ENCODE measurements around the gene LHB.

Gene LHB

GRCh38 chr19:49016067-49016839 is 638 bp downstream of the LHB start:
- DNase-seq (ENCODE audit: low read depth), result no peak
- TF ChIP-seq, protein P1, sequence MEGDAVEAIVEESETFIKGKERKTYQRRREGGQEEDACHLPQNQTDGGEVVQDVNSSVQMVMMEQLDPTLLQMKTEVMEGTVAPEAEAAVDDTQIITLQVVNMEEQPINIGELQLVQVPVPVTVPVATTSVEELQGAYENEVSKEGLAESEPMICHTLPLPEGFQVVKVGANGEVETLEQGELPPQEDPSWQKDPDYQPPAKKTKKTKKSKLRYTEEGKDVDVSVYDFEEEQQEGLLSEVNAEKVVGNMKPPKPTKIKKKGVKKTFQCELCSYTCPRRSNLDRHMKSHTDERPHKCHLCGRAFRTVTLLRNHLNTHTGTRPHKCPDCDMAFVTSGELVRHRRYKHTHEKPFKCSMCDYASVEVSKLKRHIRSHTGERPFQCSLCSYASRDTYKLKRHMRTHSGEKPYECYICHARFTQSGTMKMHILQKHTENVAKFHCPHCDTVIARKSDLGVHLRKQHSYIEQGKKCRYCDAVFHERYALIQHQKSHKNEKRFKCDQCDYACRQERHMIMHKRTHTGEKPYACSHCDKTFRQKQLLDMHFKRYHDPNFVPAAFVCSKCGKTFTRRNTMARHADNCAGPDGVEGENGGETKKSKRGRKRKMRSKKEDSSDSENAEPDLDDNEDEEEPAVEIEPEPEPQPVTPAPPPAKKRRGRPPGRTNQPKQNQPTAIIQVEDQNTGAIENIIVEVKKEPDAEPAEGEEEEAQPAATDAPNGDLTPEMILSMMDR (conservative IDR thresholded peaks at IDR 0.05; ENCODE audit: low read depth, low read length), result no peak

GRCh38 chr19:49014870-49015255 is 2.0 kb downstream of the LHB start:
- no peak overlapping the region for H3K4me3 ChIP-seq (ENCODE audit: low read depth, low read length)
- DNase-seq (ENCODE audit: low read depth), result no peak
- TF ChIP-seq, protein P1 (conservative IDR thresholded peaks at IDR 0.05; ENCODE audit: low read depth, low read length), result no peak

More at GRCh38 chr19:49016067-49016839, 638 bp downstream of the LHB start:
- H3K4me3 ChIP-seq (ENCODE audit: low read depth, low read length), result no peak overlapping the region

DNA sequence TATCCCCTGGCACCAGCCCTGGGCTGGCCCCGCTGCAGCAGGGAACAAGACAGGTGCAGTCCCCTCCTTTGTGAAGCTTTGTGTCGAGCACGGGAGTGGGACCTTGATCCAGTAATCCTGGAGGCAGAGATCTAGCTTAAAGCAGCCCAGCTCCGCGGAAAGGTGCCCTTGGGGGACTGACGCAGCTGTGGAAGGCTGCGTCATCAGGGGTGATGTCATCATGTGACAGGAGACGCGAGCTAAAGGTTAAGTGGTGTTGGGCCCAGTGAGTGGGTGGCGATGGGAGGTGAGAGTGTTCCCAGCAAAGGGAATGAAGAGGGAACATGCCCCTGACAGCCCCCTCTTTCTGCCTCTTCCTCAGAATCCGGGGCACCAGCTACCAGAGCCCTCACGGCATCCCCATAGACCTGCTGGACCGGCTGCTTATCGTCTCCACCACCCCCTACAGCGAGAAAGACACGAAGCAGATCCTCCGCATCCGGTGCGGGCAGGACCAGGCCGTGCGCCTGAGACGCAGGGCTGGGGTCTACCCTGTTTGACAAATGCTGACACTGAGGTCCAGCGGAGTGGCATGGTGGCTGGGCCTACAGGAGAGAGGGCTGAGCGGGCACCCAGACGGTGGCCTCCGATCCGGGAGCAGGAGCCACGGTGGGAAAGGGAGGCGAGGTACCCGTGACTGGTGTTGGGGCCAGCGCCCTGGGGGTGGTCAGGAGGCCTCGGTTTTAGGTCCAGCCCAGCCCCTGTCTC is 2.6 kb downstream of the LHB start:
- no peak overlapping the region for H3K4me3 ChIP-seq (ENCODE audit: low read depth, low read length)

DNA sequence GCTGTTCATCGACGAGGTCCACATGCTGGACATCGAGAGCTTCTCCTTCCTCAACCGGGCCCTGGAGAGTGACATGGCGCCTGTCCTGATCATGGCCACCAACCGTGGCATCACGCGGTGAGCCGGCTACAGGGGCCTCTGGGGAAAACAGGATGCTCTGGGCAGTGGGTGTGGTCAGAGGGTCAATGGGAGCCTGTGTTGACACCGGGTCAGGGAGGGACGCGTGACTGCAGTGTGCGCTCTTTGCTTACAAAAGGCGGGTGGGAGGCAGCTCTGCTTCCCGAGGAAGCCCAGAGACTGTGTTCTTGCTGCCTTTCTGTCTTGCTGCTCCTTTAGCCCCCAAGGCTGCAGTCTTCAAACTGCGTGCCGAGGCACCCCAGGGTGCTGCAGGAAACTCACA is 5.7 kb downstream of the LHB start:
- DNase-seq (ENCODE audit: low read depth), result no peak
- H3K4me3 ChIP-seq (ENCODE audit: low read depth, low read length), result no peak overlapping the region
- TF ChIP-seq, protein P1 (conservative IDR thresholded peaks at IDR 0.05; ENCODE audit: low read depth, low read length), result no peak

More for the DNA sequence above, 2.6 kb downstream of the LHB start:
- TF ChIP-seq, protein P1 (conservative IDR thresholded peaks at IDR 0.05; ENCODE audit: low read depth, low read length), result no peak
- DNase-seq (ENCODE audit: low read depth), result no peak

- TF ChIP-seq, protein P1 (conservative IDR thresholded peaks at IDR 0.05; ENCODE audit: low read depth, low read length), result no peak
- no peak overlapping the region for H3K4me3 ChIP-seq (ENCODE audit: low read depth, low read length)
Observed at GRCh38 chr19:49010453-49010852, 6.4 kb downstream of the LHB start.

GRCh38 chr19:49009828-49010227 is 7.1 kb downstream of the LHB start:
- TF ChIP-seq, protein P1 (conservative IDR thresholded peaks at IDR 0.05; ENCODE audit: low read depth, low read length), result no peak
- no peak overlapping the region for H3K4me3 ChIP-seq (ENCODE audit: low read depth, low read length)
- DNase-seq (ENCODE audit: low read depth), result no peak

More at GRCh38 chr19:49010453-49010852, 6.4 kb downstream of the LHB start:
- DNase-seq (ENCODE audit: low read depth), result no peak
